ENCODE measurements around the gene VAPA. TPM values are rescaled to one million over a fixed set of nuclear protein-coding genes. Genes with fewer than 3 reads are reported as not detected.
A peak's percentile ranks its signal among the peaks of the same experiment; 100 is the strongest.

Gene VAPA
- total RNA-seq, 1 donor from 2014 or later, result 132 TPM

- Mint-ChIP-seq H3K4me3 (peak overlapping the region; percentile 95), H3K27ac (no peak overlapping the region), H3K9me3 (no peaks in the 10 kb centered on the region)
Measured at GRCh38 chr18:9916808-9917207, 3.0 kb downstream of the VAPA start.

GRCh38 chr18:9918016-9918680, 4.3 kb downstream of the VAPA start:
- Mint-ChIP-seq H3K36me3 (no peaks in the 10 kb centered on the region), H3K4me3 (no peak overlapping the region), H3K27me3 (no peaks in the 10 kb centered on the region), H3K27ac (no peak overlapping the region), H3K4me1 (ENCODE audit: unreplicated experiment) (peaks cover 23% of the 10 kb centered on the region), H3K9me3 (no peaks in the 10 kb centered on the region)
- no peak for DNase-seq (ENCODE audit: extremely low spot score, unreplicated experiment)
- TF ChIP-seq CTCF (conservative IDR thresholded peaks at IDR 0.05), result no peak

More at GRCh38 chr18:9916808-9917207, 3.0 kb downstream of the VAPA start:
- Mint-ChIP-seq H3K36me3 (no peaks in the 10 kb centered on the region), H3K4me1 (ENCODE audit: unreplicated experiment) (peaks cover 28% of the 10 kb centered on the region), H3K27me3 (no peaks in the 10 kb centered on the region)
- DNase-seq (ENCODE audit: extremely low spot score, unreplicated experiment), result no peak
- no peak for TF ChIP-seq CTCF (conservative IDR thresholded peaks at IDR 0.05)

- DNase-seq (ENCODE audit: extremely low spot score, unreplicated experiment), result no peak
- H3K4me3 Mint-ChIP-seq, result no peak overlapping the region
- H3K27ac Mint-ChIP-seq, result no peak overlapping the region
- H3K4me1 Mint-ChIP-seq (ENCODE audit: unreplicated experiment), result peaks cover 30% of the 10 kb centered on the region
- no peaks in the 10 kb centered on the region for H3K9me3 Mint-ChIP-seq
- no peaks in the 10 kb centered on the region for H3K27me3 Mint-ChIP-seq
- no peak for TF ChIP-seq CTCF (conservative IDR thresholded peaks at IDR 0.05)
- no peaks in the 10 kb centered on the region for H3K36me3 Mint-ChIP-seq
Measured at GRCh38 chr18:9919564-9920232, 5.9 kb downstream of the VAPA start.

GRCh38 chr18:9922592-9923311, 8.9 kb downstream of the VAPA start:
- Mint-ChIP-seq H3K9me3 (no peaks in the 10 kb centered on the region), H3K27me3 (no peaks in the 10 kb centered on the region), H3K27ac (no peak overlapping the region), H3K36me3 (no peaks in the 10 kb centered on the region), H3K4me3 (no peak overlapping the region), H3K4me1 (ENCODE audit: unreplicated experiment) (peaks cover 31% of the 10 kb centered on the region)
- no peak for DNase-seq (ENCODE audit: extremely low spot score, unreplicated experiment)
- TF ChIP-seq CTCF (conservative IDR thresholded peaks at IDR 0.05), result no peak

DNA sequence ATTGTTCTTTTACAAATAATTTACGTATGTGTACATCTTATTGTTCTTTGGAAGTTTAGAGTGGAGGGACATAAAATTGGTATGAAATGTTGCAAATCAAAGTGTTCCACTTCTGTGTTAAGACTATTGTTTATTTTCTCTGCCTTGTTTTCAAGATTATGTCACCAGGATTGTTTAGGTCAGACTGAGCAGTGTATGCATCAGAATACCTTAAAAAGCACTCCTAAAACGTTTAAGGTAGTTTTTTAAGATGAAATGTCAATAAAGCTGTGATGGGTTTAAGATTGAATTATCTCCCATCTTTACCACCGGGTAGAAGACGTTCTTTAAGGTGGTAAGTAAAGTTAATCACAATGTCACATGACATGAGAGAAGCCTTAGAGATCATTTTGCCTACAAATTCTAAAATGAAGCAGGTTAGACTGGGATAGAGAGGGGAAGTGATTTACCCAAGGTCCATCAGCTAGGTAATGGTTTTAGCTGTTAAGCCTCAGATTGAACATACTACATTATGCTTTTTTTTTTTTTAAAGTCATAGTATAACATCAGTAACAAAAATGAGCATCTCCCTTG, 10.6 kb downstream of the VAPA start:
- Mint-ChIP-seq H3K4me1 (ENCODE audit: unreplicated experiment) (peaks cover 41% of the 10 kb centered on the region), H3K9me3 (no peaks in the 10 kb centered on the region), H3K27ac (no peak overlapping the region), H3K4me3 (peak overlapping the region; percentile 2), H3K27me3 (no peaks in the 10 kb centered on the region), H3K36me3 (no peaks in the 10 kb centered on the region)
- DNase-seq (ENCODE audit: extremely low spot score, unreplicated experiment), result no peak
- no peak for TF ChIP-seq CTCF (conservative IDR thresholded peaks at IDR 0.05)
